Glutamatergic neuron (in vitro differentiated cells): Measurements from ENCODE around the gene MEN1. TPM values are rescaled to one million over a fixed set of nuclear protein-coding genes. Genes with fewer than 3 reads are reported as not detected.
"Not testable (repeated sequence)": the region's sequence is repeated elsewhere in the genome, so short reads cannot be mapped to it uniquely, and the experiment has no call there.

Experiments used
- DNase-seq: peaks from one replicate; pipeline ENCODE4 v3.0.0; 2022
- H3K27ac Mint-ChIP-seq: one replicate; pipeline ENCODE4 v1.8.0; 2020; ENCODE audit warnings: mild to moderate bottlenecking, mixed read lengths, inconsistent platforms; ENCODE audit not compliant: unreplicated experiment
- H3K27me3 Mint-ChIP-seq: one replicate; pipeline ENCODE4 v1.8.0; 2020; ENCODE audit warnings: mild to moderate bottlenecking, moderate library complexity, mixed read lengths, inconsistent platforms; ENCODE audit not compliant: unreplicated experiment
- H3K36me3 Mint-ChIP-seq: one replicate; pipeline ENCODE4 v1.8.0; 2020; ENCODE audit warnings: mild to moderate bottlenecking, mixed read lengths, inconsistent platforms; ENCODE audit not compliant: unreplicated experiment
- H3K4me1 Mint-ChIP-seq: one replicate; pipeline ENCODE4 v1.8.0; 2020; ENCODE audit warnings: mild to moderate bottlenecking, low read depth, mixed read lengths, inconsistent platforms; ENCODE audit not compliant: unreplicated experiment
- H3K4me3 Mint-ChIP-seq: one replicate; pipeline ENCODE4 v1.8.0; 2020; ENCODE audit warnings: mild to moderate bottlenecking, mixed read lengths, inconsistent platforms; ENCODE audit not compliant: unreplicated experiment
- H3K9me3 Mint-ChIP-seq: one replicate; pipeline ENCODE4 v1.8.0; 2020; ENCODE audit warnings: mild to moderate bottlenecking, moderate library complexity, mixed read lengths, inconsistent platforms; ENCODE audit not compliant: unreplicated experiment
- CTCF ChIP-seq: fragments of 200-600 bp; sonication (generic); IDR thresholded peaks from one replicate; pipeline ENCODE4 v1.5.0; 2021; ENCODE audit not compliant: partially characterized antibody, unreplicated experiment
- total RNA-seq: library from RNA; stranded (reverse); fragmentation: NEBNext Ultra II Directional; extraction: Animal tissue kit (Norgen Biotek cat#: 25700); gene quantifications from one replicate; pipeline ENCODE4 v1.2.1, GENCODE V29; 2021; ENCODE audit not compliant: unreplicated experiment

The MEN1 gene
- total RNA-seq, 1 donor from 2014 or later = 39.7 TPM

- Mint-ChIP-seq H3K9me3 (peaks cover 3% of the 10 kb centered on the region), H3K4me3 (no peak overlapping the region), H3K27me3 (peaks cover 2% of the 10 kb centered on the region), H3K36me3 (no peaks in the 10 kb centered on the region), H3K27ac (no peak overlapping the region), H3K4me1 (no peaks in the 10 kb centered on the region)
- DNase-seq = no peak
- no peak for TF ChIP-seq CTCF
Observed at GRCh38 chr11:64826062-64826461, 15.7 kb upstream of the MEN1 start.

- peaks cover 5% of the 10 kb centered on the region for H3K9me3 Mint-ChIP-seq
- H3K4me3 Mint-ChIP-seq = no peak overlapping the region
- H3K4me1 Mint-ChIP-seq = no peaks in the 10 kb centered on the region
- no peaks in the 10 kb centered on the region for H3K36me3 Mint-ChIP-seq
- no peak overlapping the region for H3K27ac Mint-ChIP-seq
- peaks cover 2% of the 10 kb centered on the region for H3K27me3 Mint-ChIP-seq
- TF ChIP-seq CTCF = no peak
- no peak for DNase-seq
Observed at GRCh38 chr11:64823568-64824119, 13.3 kb upstream of the MEN1 start.

- peaks cover 6% of the 10 kb centered on the region for H3K27me3 Mint-ChIP-seq
- DNase-seq = no peak
- H3K4me3 Mint-ChIP-seq = peak overlapping the region; percentile 0
- no peaks in the 10 kb centered on the region for H3K36me3 Mint-ChIP-seq
- peaks cover 6% of the 10 kb centered on the region for H3K9me3 Mint-ChIP-seq
- H3K4me1 Mint-ChIP-seq = peaks cover 8% of the 10 kb centered on the region
- TF ChIP-seq CTCF = no peak
- H3K27ac Mint-ChIP-seq = peak overlapping the region; percentile 28
Observed at GRCh38 chr11:64817476-64817875, 7.1 kb upstream of the MEN1 start.

GRCh38 chr11:64815433-64815832, 5.1 kb upstream of the MEN1 start:
- H3K9me3 Mint-ChIP-seq, H3K27me3 Mint-ChIP-seq, DNase-seq, H3K36me3 Mint-ChIP-seq, H3K4me1 Mint-ChIP-seq, H3K27ac Mint-ChIP-seq: not testable (repeated sequence)
- H3K4me3 Mint-ChIP-seq = peak overlapping the region; percentile 36

- Mint-ChIP-seq H3K4me3 (no peak overlapping the region), H3K36me3 (no peaks in the 10 kb centered on the region), H3K27me3 (peaks cover 8% of the 10 kb centered on the region), H3K27ac (no peak overlapping the region), H3K9me3 (peaks cover 3% of the 10 kb centered on the region), H3K4me1 (peaks cover 8% of the 10 kb centered on the region)
- TF ChIP-seq CTCF = no peak
- DNase-seq = no peak
Observed at GRCh38 chr11:64814712-64815187, 4.4 kb upstream of the MEN1 start.
